C4-2B (cell line): ENCODE data around the gene MRPL32.

ENCODE experiments used
- ZFX ChIP-seq: fragments of 450-650 bp; IDR thresholded peaks from 2 replicates; pipeline ENCODE4 v1.6.1; 2017
- TF ChIP-seq, protein P1 (sequence below): fragments of 450-650 bp; conservative IDR thresholded peaks from 2 replicates; pipeline ENCODE4 v1.5.1; 2017; ENCODE audit warnings: mild to moderate bottlenecking

- TF ChIP-seq, protein P1, sequence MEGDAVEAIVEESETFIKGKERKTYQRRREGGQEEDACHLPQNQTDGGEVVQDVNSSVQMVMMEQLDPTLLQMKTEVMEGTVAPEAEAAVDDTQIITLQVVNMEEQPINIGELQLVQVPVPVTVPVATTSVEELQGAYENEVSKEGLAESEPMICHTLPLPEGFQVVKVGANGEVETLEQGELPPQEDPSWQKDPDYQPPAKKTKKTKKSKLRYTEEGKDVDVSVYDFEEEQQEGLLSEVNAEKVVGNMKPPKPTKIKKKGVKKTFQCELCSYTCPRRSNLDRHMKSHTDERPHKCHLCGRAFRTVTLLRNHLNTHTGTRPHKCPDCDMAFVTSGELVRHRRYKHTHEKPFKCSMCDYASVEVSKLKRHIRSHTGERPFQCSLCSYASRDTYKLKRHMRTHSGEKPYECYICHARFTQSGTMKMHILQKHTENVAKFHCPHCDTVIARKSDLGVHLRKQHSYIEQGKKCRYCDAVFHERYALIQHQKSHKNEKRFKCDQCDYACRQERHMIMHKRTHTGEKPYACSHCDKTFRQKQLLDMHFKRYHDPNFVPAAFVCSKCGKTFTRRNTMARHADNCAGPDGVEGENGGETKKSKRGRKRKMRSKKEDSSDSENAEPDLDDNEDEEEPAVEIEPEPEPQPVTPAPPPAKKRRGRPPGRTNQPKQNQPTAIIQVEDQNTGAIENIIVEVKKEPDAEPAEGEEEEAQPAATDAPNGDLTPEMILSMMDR = no peak
- TF ChIP-seq ZFX = no peak
Measured at GRCh38 chr7:42982604-42983115, 50.5 kb downstream of the MRPL32 start.
